Activated naive CD8-positive, alpha-beta T cell treated with anti-CD3 and anti-CD28 coated beads, Interleukin-2, amount 50 U/mL, for 16 hours (primary cell): ENCODE results near the gene NRIP1.
"Not testable (repeated sequence)": the region's sequence is repeated elsewhere in the genome, so short reads cannot be mapped to it uniquely, and the experiment has no call there.

Experiments
- DNase-seq: peaks from one replicate; pipeline ENCODE4 v3.0.0-alpha.2; 2020; ENCODE audit warnings: low read depth, low spot score

NRIP1 gene

DNA sequence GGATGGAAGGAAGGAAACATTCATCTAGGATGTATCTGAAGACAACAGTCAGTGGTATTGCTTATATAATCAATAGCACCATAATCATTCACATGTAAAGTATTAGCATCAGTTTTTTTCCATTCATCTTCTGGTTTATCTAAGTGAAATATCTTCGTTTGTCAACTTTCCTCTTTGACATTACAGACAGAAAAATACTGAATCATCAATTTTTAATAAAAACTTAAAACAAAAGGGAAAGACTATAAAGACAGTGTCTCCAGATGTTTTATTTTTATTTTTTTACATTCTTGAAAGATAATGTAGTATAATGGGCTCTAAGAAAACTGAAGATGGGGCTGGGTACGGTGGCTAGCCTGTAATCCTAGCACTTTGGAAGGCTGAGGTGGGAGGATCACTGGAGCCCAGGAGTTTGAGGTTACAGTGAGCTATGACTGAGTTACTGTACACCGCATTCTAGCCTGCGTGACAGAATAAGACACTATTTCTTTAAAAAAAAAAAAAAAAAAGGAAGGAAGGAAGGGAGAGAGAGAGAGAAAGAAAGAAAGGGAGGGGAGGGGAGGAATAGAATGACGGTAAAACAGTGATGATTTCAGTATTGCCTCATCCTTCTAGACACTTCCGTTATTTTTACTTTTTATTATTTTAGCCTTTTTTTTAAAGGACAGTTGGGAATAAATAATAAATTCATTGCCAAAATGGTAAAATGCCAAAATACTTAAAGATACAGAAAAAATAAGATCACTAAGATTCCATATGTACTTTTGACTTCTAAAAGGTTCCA lies 89.5 kb downstream of the NRIP1 start:
- DNase-seq, result no peak

DNA sequence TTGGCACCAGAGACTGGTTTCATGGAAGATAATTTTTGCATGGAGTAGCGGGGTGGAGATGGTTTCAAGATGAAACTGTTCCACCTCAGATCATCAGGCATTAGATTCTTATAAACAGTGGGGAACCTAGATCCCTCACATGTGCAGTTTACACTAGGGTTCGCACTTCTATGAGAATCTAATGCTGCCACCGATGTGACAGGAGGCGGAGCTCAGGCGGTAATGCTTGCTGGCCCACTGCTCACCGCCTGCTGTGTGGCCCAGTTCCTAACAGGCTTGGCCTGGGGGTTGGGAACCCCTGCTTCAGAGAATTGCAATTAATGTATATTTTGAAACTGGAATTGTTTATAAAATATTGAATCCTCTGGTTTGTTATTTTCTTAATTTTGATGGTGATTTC lies 92.1 kb downstream of the NRIP1 start:
- DNase-seq, result no peak

DNA sequence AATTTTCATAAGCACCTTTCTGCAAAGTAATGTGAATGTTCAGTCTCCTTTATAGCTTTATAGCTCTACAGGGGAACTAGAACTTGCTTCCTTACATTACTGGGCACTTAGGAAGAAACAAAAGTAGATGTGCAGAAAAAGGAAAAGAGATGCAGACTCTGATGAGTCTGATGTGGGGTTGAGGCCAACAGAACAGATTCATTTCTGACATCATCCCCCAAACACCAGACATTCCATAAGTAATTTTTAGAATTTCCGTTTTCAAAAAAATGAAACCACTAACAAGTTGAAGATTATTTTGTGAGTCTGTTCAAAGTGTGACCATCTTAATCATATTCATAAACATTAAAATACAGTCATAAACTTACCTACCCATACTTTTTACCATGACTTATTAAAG lies 96.0 kb downstream of the NRIP1 start:
- no peak for DNase-seq

DNA sequence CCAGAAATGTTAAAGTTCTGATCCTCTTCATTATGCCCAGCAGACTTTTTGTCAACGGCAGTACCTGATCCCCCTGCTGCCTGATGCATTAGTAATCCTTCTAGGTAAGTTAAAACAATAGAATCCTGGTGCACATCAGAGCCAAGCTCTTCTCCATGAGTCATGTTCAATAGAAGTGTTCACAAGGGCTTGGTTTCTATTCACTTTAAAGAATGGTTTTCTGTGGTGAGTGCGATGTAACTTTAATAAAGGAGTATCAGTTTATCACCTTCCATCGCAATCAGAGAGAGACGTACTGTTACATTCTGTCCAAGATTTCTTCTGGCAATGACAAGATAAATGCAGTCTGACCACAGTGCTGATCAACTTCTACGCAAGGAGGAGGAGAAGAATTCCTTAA lies 96.8 kb downstream of the NRIP1 start:
- no peak for DNase-seq

DNA sequence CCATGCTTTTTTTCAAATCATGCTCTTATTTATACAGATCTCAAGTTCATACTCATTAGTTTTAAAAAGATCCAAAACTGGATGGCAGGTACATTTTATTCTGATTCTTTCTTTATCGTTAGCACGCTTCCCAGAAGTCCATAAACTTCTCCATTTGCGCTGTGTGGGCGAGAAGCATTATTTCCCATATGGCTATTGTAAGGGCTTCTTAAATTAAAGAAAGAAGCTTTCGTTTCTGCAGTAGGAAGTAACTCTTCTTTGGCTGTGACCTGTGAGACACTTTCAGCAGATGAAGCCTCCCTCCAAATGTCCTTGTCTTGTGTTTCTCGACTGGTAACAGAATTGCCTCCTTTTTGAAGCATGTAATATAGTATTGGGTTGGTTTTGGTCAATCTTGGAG lies 100.2 kb downstream of the NRIP1 start:
- no peak for DNase-seq

DNA sequence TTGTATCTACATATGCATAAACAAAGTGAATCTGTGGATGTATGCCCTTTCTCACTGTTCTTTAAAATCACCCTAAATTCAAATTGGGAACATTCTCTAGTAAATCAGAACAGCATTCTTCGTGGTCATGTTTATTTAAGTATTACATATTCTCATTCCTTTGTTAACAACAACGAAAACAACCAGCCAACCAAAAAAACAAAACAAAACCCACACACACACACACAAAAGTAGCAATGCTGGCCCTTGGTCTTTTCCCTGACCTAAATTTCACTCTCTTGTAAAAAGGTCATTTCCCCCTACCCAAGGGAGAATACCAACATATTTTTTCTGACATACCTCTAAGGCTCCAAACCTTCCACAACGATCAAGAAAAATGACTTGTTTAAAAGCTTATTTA lies 102.6 kb downstream of the NRIP1 start:
- DNase-seq, result no peak

DNA sequence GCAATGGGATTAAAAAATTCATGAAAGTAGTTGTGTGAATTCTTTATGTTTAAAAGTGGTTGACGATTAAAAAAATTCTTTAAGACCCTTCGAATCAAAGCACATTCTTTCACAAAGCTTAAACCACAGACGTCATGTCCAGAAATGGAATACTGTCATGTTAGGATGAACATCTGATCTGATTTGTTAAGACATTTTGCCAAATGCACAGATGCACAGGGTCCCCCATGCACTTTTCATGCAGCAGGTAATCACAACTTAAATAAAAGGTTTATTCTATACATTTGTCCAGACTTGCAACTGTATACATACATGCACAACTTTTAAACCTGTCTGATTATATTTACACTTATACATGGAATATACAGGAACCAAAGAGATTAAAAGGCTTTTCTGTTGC lies 103.3 kb downstream of the NRIP1 start:
- no peak for DNase-seq

DNA sequence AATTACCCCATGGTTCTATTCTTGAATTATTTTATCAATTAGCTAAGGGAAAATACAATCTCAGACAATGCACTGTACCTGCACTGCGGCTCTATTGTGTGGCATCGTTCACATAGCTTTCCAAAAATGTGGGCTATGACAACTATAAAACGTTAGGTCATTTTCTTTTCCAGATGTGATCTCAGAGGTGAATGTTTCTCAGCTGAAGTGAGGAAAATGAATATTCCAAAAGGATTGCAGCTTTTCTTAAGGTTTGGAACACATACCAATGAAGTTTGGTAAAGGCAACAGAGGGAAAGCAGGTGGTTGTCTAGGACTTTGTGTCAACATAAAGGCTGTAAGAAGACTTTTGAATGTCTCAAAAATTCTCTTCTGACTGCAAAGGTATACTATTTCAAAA lies 105.5 kb downstream of the NRIP1 start:
- DNase-seq, result no peak

DNA sequence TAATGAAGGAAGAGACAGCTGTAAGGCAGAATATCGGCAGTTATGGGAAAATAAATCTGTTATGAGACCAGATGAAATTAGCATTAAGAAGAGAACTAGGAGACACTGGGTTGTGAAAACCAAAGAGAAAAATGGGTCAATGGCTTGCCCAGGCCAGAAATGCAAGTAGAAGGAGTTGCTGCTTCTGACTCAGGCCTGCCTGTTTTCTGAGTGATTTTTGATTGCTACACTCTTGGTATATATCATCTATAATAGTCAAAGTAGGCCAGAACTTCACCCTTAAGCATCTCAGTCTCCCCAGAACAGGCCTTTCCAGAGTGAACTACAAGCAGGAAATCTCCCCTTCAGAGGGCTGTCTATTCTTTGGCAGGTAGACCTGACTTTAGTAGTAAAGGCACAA lies 107.0 kb downstream of the NRIP1 start:
- no peak for DNase-seq

DNA sequence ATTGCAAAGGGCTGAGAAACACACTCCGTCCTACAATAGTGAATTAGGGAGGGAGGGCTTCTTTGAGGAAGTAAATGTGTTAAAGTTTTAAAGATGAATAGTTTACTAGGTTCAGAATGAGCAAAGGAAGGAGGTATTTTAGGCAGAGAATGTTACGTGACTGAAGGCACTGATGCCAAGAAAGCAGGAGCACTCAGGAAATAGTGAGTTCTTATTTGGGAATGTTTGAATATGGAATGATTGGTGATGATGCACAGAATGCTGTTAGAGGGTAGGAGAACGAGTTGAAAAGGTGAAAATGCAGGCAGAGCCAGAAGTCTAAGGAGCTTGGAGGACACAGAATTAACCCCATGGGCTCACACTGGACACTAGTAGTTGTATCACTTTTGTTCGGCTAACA lies 108.0 kb downstream of the NRIP1 start:
- DNase-seq, result no peak

DNA sequence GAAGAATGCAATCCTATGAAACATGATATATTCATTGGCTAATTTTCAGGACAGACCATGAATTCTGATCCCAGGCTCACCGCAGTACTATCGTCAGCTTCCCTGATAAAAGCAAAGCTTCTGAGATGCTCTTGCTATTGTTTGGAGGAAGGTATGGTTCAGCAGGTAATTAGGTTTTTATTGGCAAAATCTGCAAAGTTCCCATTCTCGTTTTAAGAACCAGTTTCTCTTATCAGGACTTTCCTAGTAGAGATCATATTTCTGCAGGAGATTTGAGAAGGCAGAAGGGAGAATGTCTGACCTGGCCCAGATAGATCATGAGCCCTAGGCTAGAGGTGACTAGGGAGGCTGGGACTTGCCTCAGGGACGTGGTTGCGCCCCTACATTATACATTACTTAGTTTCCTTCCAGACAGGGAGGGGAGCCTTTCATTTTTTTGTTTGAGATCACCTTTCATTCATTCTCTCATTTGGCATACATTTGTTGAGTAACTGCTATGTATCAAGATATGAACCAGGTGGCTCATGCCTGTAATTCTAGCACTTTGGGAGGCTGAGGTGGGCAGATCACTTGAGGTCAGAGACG lies 108.8 kb downstream of the NRIP1 start:
- no peak for DNase-seq

DNA sequence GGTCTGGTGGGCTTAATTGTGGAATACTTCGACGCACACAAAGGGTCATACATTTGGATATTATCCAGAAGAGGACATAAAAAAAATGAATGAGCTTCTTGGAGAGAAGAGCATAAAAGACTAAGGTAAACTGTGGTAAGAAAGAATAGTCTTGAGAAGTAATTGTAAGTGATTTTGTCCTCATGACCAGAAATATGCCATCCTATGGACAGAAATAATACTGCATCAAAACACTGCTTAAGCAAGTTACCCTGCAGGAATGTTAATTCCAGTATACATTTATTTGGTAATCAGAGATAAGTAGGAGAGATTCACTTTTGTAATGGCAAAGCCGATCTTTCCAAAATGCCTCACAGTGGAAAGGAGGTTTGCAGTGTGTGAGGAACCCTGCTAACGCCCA lies 111.9 kb downstream of the NRIP1 start:
- no peak for DNase-seq

DNA sequence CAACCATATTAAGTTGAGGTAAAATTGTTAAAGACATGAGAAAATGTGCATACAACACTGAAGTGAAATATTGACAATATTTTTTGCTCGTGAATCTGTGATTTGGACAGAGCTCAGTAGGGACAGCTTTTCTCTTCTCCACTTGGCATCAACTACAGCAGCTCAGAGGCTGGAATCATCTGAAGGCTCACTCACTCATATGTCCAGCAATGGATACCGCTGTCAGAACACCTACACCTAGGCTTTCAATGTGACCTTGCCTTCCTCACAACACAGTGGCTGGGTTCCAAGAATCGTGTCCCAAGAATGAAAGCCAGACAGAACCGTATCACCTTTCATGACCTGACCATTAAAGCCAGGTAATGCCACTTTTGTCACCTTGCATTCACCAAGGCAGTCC lies 115.2 kb downstream of the NRIP1 start:
- DNase-seq, result no peak

DNA sequence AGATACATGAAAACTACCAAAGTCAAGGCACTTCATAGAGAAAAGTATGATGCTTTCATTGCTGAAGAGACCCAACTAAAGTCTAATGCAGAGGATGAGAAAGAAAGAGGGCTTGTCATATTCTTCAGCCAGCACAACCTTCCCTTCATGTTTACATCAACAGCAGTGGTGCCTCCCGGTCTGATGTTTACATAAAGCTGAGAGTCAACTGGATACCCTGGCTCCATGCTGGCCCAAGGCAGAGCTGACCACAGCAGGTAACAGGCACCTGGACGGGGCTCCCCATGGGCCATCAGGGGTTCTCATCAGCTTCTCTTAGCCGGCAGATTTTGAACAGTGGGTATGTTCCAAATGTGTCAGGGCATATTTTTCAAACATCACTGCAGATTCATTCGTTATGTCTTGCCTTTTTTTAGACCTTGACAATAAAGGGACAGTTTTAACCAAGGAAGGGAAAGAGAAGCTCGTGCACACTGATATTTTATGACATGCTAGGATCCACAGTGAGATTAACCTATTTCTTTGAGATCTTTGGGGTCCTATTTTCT lies 117.1 kb downstream of the NRIP1 start:
- DNase-seq, result no peak

DNA sequence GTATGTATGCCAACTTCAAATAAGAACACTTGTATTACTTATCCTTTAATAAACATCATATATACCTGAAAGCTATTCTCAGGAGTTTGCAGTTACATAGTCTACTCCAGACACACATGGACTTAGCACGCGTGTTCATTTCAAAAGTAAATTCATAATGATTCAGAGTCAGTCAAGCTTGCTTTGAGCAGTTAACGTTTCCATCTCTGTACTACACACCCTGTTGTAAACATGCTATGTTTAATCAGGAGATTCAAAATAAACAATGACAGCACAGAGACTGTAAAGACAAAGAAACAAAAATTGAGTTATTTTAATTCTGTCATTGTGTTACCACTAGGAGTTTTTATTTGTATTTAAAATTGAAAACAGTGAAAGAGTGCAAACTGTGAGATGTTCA lies 119.6 kb downstream of the NRIP1 start:
- no peak for DNase-seq

DNA sequence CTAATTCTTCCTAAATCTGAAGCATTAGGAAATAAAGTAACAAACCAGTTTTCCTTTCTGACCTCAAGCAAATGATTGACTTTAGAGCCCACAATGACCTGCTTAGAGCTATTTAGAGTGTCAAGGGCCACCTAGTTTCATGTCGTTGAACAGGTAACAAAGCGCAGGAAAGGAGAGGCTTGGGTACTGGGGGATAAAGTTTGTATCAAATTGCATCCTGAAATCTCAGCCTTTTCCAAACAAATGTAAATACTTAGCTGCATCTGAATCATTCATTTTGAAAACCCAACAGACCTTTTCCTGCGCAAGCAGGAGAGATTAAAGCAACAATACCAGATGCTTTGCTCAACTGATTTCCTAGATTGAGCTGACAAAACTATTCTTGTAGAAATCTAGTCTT lies 121.2 kb downstream of the NRIP1 start:
- DNase-seq, result no peak

DNA sequence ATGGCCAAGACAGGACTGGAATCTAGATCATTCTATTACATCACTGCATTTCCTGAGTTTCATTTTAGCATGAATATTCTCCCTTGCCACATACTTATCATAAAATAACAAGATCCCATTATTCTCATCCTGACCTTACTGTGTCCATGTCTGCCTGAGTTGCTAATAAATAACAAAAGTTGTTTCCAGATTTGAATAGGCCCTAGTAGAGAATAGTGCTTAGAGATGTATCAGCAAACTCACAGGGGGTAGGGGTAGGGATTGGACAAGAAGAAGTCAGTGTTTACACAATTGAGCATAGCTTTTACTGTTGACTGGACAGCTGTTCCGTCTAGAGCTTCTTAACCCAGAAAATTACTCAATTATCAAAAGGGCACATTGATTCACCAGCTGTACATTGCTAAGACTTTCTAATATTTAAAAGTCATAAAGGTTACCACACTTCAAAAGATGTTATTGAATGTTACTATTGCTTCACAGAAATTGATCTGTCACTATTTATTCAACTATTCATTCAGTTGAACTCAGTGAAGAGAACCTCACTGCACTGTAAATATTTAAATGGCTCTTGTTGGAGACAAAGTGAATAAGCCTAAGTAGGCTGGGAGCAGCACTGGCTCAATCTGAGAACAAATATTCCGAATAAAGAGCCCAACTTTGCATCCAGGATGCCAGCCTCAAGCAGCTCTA lies 121.9 kb downstream of the NRIP1 start:
- DNase-seq, result no peak

DNA sequence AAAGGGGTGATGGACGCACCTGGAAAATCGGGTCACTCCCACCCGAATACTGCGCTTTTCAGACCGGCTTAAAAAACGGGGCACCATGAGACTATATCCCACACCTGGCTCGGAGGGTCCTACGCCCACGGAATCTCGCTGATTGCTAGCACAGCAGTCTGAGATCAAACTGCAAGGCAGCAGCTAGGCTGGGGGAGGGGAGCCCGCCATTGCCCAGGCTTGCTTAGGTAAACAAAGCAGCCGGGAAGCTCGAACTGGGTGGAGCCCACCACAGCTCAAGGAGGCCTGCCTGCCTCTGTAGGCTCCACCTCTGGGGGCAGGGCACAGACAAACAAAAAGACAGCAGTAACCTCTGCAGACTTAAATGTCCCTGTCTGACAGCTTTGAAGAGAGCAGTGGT lies 137.5 kb downstream of the NRIP1 start:
- not testable (repeated sequence) for DNase-seq

DNA sequence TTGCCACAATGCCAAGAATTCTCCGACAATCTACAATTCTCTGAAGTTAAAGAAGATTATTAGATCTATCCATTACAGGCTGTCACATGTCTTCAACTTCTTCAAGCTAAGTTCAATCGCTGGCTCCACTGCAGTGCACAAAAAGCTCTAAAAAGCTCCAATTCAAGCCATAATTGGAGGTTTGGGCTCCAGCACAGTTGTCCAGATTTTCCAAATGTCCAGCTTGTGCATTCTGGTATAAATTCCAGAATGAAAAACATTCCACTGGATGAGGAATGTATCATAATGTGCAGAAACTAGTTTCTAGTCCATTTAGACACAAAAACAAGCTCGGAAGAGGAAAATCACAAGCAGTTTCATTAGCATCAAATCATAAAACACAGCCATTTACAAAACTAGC lies 138.6 kb downstream of the NRIP1 start:
- DNase-seq, result no peak

DNA sequence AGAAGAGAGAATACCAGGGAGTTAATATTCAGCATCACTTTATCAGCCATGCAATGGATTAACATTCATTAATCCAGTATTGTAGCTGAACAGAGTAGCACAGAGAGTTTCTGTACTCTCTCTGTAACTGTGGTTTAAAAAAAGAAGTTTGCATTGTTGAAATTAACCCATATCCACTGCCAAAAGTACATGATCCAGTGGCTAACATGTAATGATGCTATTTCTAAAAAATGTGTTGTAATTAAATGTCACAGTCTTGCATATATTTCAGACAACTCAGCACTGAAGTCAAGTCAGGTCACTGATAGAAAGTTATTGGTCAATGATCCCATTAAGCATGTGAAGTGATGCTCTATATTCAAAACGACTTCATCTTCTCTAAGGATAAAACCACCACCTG lies 141.3 kb downstream of the NRIP1 start:
- DNase-seq, result no peak

DNA sequence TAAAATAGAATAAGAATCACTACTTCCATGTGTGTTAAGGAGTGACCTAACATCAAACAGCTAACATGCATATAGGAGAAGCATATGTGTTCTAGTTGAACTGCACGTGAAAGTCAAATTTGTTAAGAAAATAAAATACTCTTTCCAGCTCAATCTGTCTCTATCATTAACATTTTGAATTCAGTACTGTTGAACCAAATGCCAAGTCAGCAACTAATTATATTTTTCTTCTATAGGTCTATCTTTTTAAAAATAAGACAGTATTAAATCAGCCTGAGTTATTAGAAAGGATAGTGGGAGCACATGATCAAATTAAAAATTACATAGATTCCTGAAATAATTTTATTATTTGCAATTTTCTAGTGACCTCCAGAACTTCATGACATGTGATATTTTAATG lies 141.8 kb downstream of the NRIP1 start:
- no peak for DNase-seq

DNA sequence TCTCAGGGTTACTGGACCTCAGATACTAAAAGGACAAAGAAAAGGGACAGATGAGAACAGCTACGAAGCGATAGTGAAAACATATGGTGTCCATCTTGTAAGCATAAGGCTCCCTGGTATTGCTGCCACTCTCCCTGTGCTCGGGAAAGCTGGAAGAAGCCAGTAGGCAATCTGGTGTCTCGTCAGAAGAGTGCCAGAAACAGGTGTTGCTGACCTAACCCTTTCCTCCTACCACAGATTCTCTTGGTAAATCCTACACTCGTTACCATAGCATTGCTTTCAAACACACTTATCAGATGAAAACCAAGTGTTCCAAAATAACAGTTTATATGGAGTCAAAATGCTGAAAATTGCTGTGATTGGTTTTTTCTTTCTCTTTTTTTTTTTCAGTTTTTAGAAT lies 146.3 kb downstream of the NRIP1 start:
- no peak for DNase-seq

DNA sequence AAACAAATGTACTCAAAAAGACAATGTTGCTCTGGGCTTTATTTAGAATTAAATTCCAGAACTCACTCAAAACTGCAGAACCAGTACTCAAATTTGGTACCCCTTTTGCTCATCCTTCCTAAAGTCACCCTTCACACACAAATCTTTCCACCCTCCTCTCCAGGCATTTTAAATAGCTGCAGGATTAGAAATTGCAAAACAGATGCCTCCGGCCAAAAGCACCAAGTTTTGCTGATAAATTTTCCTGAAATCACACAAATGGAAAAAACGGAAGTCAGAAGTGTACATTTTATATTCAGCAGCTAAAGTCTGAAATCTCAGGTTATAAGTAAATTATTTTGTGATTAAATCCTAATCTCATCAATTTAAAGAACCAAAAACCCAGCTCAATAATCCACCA lies 147.0 kb downstream of the NRIP1 start:
- no peak for DNase-seq
